Right cardiac atrium (tissue), 5 donors: ENCODE results near the gene TMOD2. TPM values are rescaled to one million over a fixed set of nuclear protein-coding genes. Genes with fewer than 3 reads are reported as not detected.
A peak's percentile ranks its signal among the peaks of the same experiment; 100 is the strongest.

Experiments used
- ATAC-seq, 2 donors: fragments of 200-7000 bp; cut with Tn5 transposase; one replicate each; pipeline versions ENCODE4 v1.8.0 to v1.9.1; 2020; ENCODE audit warnings: moderate library complexity in 2 of 2, mild to moderate bottlenecking in 1 of 2
- DNase-seq, 3 donors: peaks; one replicate each; pipeline ENCODE4 v3.0.0-alpha.2; 2020
- H3K27ac ChIP-seq: one replicate; pipeline ENCODE4 v1.5.1; 2013; ENCODE audit warnings: mild to moderate bottlenecking, low read length, control low read depth, moderate library complexity
- H3K27me3 ChIP-seq: one replicate; pipeline ENCODE4 v1.6.1; 2013; ENCODE audit not compliant: control insufficient read depth, insufficient read depth
- H3K4me1 ChIP-seq: one replicate; pipeline ENCODE4 v1.6.1; 2013; ENCODE audit warnings: low read length; ENCODE audit not compliant: control insufficient read depth, insufficient read depth
- H3K4me3 ChIP-seq: one replicate; pipeline ENCODE4 v1.5.1; 2013; ENCODE audit warnings: low read length, control low read depth
- H3K9me3 ChIP-seq: one replicate; pipeline ENCODE4 v1.6.1; 2013; ENCODE audit warnings: low read length; ENCODE audit not compliant: control insufficient read depth
- WGBS: extraction: QIAGEN DNeasy Blood & Tissue Kit; methylation state at CpG from one replicate; pipeline ENCODE4 v1.1.7; 2013; 5-methylcytosine and 5-hydroxymethylcytosine counted together
- intact Hi-C, 4 donors: fragments of 100-400 bp; cut with DNase I; formaldehyde crosslinking; loops; one replicate each; pipeline versions ENCODE4 v1.11.0 to v1.14.0; 2022 to 2023
- long read RNA-seq, 4 donors: library from polyadenylated mRNA; unstranded; transcript quantifications; one replicate each; pipeline ENCODE4 v2.0.0, GENCODE V29; 2020 to 2021
- polyA plus RNA-seq: library from polyadenylated mRNA; stranded (reverse); fragments of 200-250 nt; gene quantifications from one replicate; pipeline ENCODE4 v1.2.3, GENCODE V29; 2013
- total RNA-seq, 4 donors: library from RNA; stranded (reverse); fragmentation: NEBNext Ultra II Directional; extraction: Animal tissue kit (Norgen Biotek cat#: 25700); gene quantifications; one replicate each; pipeline ENCODE4 v1.2.1, GENCODE V29; 2021
- donor health status: healthy with polysubstance abuse.
- donor health status: DM: no; HTN: yes; CAD: no.
- donor health status: DM: no; HTN: no; CAD: no.
- donor health status: DM: no; HTN: yes; CAD: no; lungs with severe emphysema.
- donor health status: DM: yes; HTN: yes; CAD: no.

The TMOD2 gene
- 10 to 100 TPM in 3 of 4 donors, 1 to 10 TPM in 1; 9.4 to 17.8 (median 14.0) TPM for total RNA-seq
- polyA plus RNA-seq = 3.6 TPM
- long read RNA-seq, donor 1, partial matches to known transcripts = 2 of 26 reads
- long read RNA-seq, donor 1, other reads (novel, unspliced or antisense) = 24 of 26 reads
- long read RNA-seq, donor 2, full-length matches to known transcripts = 1 of 5 reads
- long read RNA-seq, donor 2, partial matches to known transcripts = 0 of 5 reads
- long read RNA-seq, donor 2, other reads (novel, unspliced or antisense) = 4 of 5 reads
- long read RNA-seq, donor 3, full-length matches to known transcripts = 9 of 55 reads
- long read RNA-seq, donor 3, partial matches to known transcripts = 1 of 55 reads
- long read RNA-seq, donor 3, other reads (novel, unspliced or antisense) = 45 of 55 reads
- long read RNA-seq, donor 4, full-length matches to known transcripts = 1 of 4 reads
- long read RNA-seq, donor 4, partial matches to known transcripts = 0 of 4 reads
- long read RNA-seq, donor 4, other reads (novel, unspliced or antisense) = 3 of 4 reads

- Histone ChIP-seq H3K27ac (peak within 1 kb of the TSS; percentile 16), H3K27me3 (no peaks in the 10 kb centered on the region), H3K9me3 (no peaks in the 10 kb centered on the region), H3K4me1 (peaks cover 2% of the 10 kb centered on the region), H3K4me3 (peak within 1 kb of the TSS; percentile 99)
- intact Hi-C loops = no loop called here
- ATAC-seq = peak; percentile 93 to 94
- DNase-seq = peak; percentile 52 to 86 (median 78)
- 6% methylated on average over 65 of the region's 65 CpGs for WGBS
Observed at GRCh38 chr15:51750792-51751696, at the start of gene TMOD2. Gene TMOD2, plus strand, starts transcription at chr15:51751597. Its CDS starts 14,845 bp downstream, at chr15:51766442.

GRCh38 chr15:51702710-51703109 is 48.7 kb upstream of the TMOD2 start:
- intact Hi-C loops = no loop called here
- H3K4me1 ChIP-seq = peaks cover 1% of the 10 kb centered on the region
- H3K4me3 ChIP-seq = no peak overlapping the region
- no peaks in the 10 kb centered on the region for H3K9me3 ChIP-seq
- no peak overlapping the region for H3K27ac ChIP-seq
- no peaks in the 10 kb centered on the region for H3K27me3 ChIP-seq
- ATAC-seq = no peak
- DNase-seq = no peak
- WGBS = 63% methylated on average over 1 of the region's 1 CpG

- intact Hi-C loops = no loop called here
- Histone ChIP-seq H3K4me3 (no peak overlapping the region), H3K4me1 (peaks cover 1% of the 10 kb centered on the region), H3K27me3 (no peaks in the 10 kb centered on the region), H3K9me3 (no peaks in the 10 kb centered on the region), H3K27ac (no peak overlapping the region)
- WGBS = 53% methylated on average over 5 of the region's 5 CpGs
- DNase-seq (no peak), ATAC-seq (no peak)
Observed at GRCh38 chr15:51706291-51706690, 45.1 kb upstream of the TMOD2 start.

GRCh38 chr15:51706926-51707608 is 44.3 kb upstream of the TMOD2 start:
- intact Hi-C loops = no loop called here
- Histone ChIP-seq H3K4me1 (peaks cover 1% of the 10 kb centered on the region), H3K27ac (peak overlapping the region; percentile 37), H3K4me3 (no peak overlapping the region), H3K27me3 (no peaks in the 10 kb centered on the region), H3K9me3 (no peaks in the 10 kb centered on the region)
- ATAC-seq (no peak), DNase-seq (no peak)
- 55% methylated on average over 2 of the region's 2 CpGs for WGBS

GRCh38 chr15:51708013-51708412 is 43.4 kb upstream of the TMOD2 start:
- peaks cover 1% of the 10 kb centered on the region for H3K4me1 ChIP-seq
- no peaks in the 10 kb centered on the region for H3K9me3 ChIP-seq
- intact Hi-C loops = no loop called here
- no peaks in the 10 kb centered on the region for H3K27me3 ChIP-seq
- no peak for ATAC-seq
- H3K4me3 ChIP-seq = no peak overlapping the region
- no peak for DNase-seq
- H3K27ac ChIP-seq = no peak overlapping the region
- WGBS = 48% methylated on average over 5 of the region's 5 CpGs

GRCh38 chr15:51709031-51709430 is 42.4 kb upstream of the TMOD2 start:
- Histone ChIP-seq H3K27ac (no peak overlapping the region), H3K4me3 (no peak overlapping the region), H3K27me3 (no peaks in the 10 kb centered on the region), H3K9me3 (no peaks in the 10 kb centered on the region), H3K4me1 (peaks cover 1% of the 10 kb centered on the region)
- intact Hi-C loops = no loop called here
- ATAC-seq (no peak), DNase-seq (no peak)
- WGBS = 95% methylated on average over 5 of the region's 5 CpGs

GRCh38 chr15:51714162-51714561 is 37.2 kb upstream of the TMOD2 start:
- ATAC-seq (no peak), DNase-seq (no peak)
- H3K4me1 ChIP-seq = no peaks in the 10 kb centered on the region
- no peak overlapping the region for H3K27ac ChIP-seq
- H3K27me3 ChIP-seq = no peaks in the 10 kb centered on the region
- intact Hi-C loops = loop anchor here in 1 of 4 donors (5.0 to 10.0 kb wide), 2 partner anchors 43 to 551 kb away; no protein-coding TSS in a partner anchor
- WGBS = 80% methylated on average over 1 of the region's 1 CpG
- H3K9me3 ChIP-seq = no peaks in the 10 kb centered on the region
- H3K4me3 ChIP-seq = no peak overlapping the region

GRCh38 chr15:51714911-51715310 is 36.5 kb upstream of the TMOD2 start:
- Histone ChIP-seq H3K27me3 (no peaks in the 10 kb centered on the region), H3K9me3 (no peaks in the 10 kb centered on the region), H3K4me1 (no peaks in the 10 kb centered on the region), H3K27ac (no peak overlapping the region), H3K4me3 (no peak overlapping the region)
- DNase-seq (no peak), ATAC-seq (no peak)
- 98% methylated on average over 1 of the region's 1 CpG for WGBS
- intact Hi-C loops = loop anchor here in 1 of 4 donors (5.0 to 10.0 kb wide), 2 partner anchors 42 to 550 kb away; no protein-coding TSS in a partner anchor

GRCh38 chr15:51718219-51718618 is 33.2 kb upstream of the TMOD2 start:
- ATAC-seq (no peak), DNase-seq (no peak)
- Histone ChIP-seq H3K9me3 (no peaks in the 10 kb centered on the region), H3K27ac (no peak overlapping the region), H3K4me1 (peaks cover 7% of the 10 kb centered on the region), H3K27me3 (no peaks in the 10 kb centered on the region), H3K4me3 (no peak overlapping the region)
- intact Hi-C loops = loop anchor here in 1 of 4 donors (10.0 kb wide), 1 partner anchor 547 kb away; no protein-coding TSS in a partner anchor
- 61% methylated on average over 4 of the region's 4 CpGs for WGBS

GRCh38 chr15:51718746-51719145 is 32.7 kb upstream of the TMOD2 start:
- peaks cover 7% of the 10 kb centered on the region for H3K4me1 ChIP-seq
- H3K4me3 ChIP-seq = no peak overlapping the region
- H3K27ac ChIP-seq = no peak overlapping the region
- intact Hi-C loops = loop anchor here in 1 of 4 donors (10.0 kb wide), 1 partner anchor 546 kb away; no protein-coding TSS in a partner anchor
- H3K9me3 ChIP-seq = no peaks in the 10 kb centered on the region
- DNase-seq (no peak), ATAC-seq (no peak)
- 80% methylated on average over 3 of the region's 3 CpGs for WGBS
- no peaks in the 10 kb centered on the region for H3K27me3 ChIP-seq
